SK-N-SH (cell line): ENCODE results near the gene BTN1A1. TPM values are rescaled to one million over a fixed set of nuclear protein-coding genes. Genes with fewer than 3 reads are reported as not detected.

Experiments
- CTCF ChIA-PET: fragments of 300-600, 350-600 bp; formaldehyde crosslinking; extraction: SDS; loops from one replicate; lab custom pipeline; 2021; lab: Yijun Ruan, JAX
- POLR2A ChIA-PET: fragments of 350-600 bp; sonication (Branson Sonifier 250); formaldehyde crosslinking; extraction: SDS; loops from one replicate; lab custom pipeline; 2020; ENCODE audit warnings: antibody characterized with exemption, inconsistent platforms; lab: Yijun Ruan, JAX
- DNase-seq: peaks from one replicate; pipeline ENCODE4 v3.0.0; 2012
- H2AFZ ChIP-seq: fragments of 200-600 bp; sonication (generic); 2 replicates; pipeline ENCODE4 v1.8.1; 2016; ENCODE audit warnings: antibody characterized with exemption, mild to moderate bottlenecking, low read depth
- H3F3A ChIP-seq: fragments of 200-600 bp; sonication (generic); replicated peaks from 2 replicates; pipeline ENCODE3; 2016; ENCODE audit warnings: antibody characterized with exemption, mild to moderate bottlenecking; ENCODE audit not compliant: insufficient read depth
- H3K27ac ChIP-seq, 2 experiments: fragments of 200-500 bp in 1 of 2; fragments of 200-600 bp in 1 of 2; sonication (Bioruptor generic) in 1 of 2; sonication (generic), shearing (Covaris generic) in 1 of 2; 2 replicates each; pipeline versions ENCODE4 v1.5.1 to v1.6.1; 2014 to 2016; ENCODE audit warnings: low read depth in 2 of 2, inconsistent platforms in 1 of 2, low read length in 1 of 2, mild to moderate bottlenecking in 1 of 2, mixed read lengths in 1 of 2
- H3K27me3 ChIP-seq: fragments of 200-600 bp; sonication (generic), shearing (Covaris generic); 2 replicates; pipeline ENCODE4 v1.6.1; 2016; ENCODE audit warnings: mixed run types; ENCODE audit not compliant: insufficient read depth
- H3K36me3 ChIP-seq, 2 experiments: fragments of 200-500 bp in 1 of 2; fragments of 200-600 bp in 1 of 2; sonication (Bioruptor generic) in 1 of 2; sonication (generic) in 1 of 2; replicated peaks in 1 of 2; 2 replicates each; pipeline versions ENCODE3 to v1.5.1; 2014 to 2016; ENCODE audit warnings: low read length in 1 of 2, mild to moderate bottlenecking in 1 of 2; ENCODE audit not compliant: insufficient read depth in 2 of 2, control insufficient read depth in 1 of 2
- H3K4me1 ChIP-seq, 2 experiments: fragments of 200-500 bp in 1 of 2; fragments of 200-600 bp in 1 of 2; sonication (Bioruptor generic) in 1 of 2; sonication (generic), shearing (Covaris generic) in 1 of 2; 2 replicates each; pipeline versions ENCODE4 v1.5.1 to v1.6.1; 2014 to 2016; ENCODE audit warnings: low read depth in 1 of 2, low read length in 1 of 2, mixed run types in 1 of 2; ENCODE audit not compliant: insufficient read depth in 2 of 2, control insufficient read depth in 1 of 2
- H3K4me2 ChIP-seq: fragments of 200-600 bp; sonication (generic), shearing (Covaris generic); 2 replicates; pipeline ENCODE4 v1.6.1; 2017; ENCODE audit warnings: mixed run types
- H3K4me3 ChIP-seq, 2 experiments: fragments of 200-500 bp in 1 of 2; fragments of 200-600 bp in 1 of 2; sonication (Bioruptor generic) in 1 of 2; sonication (generic), shearing (Covaris generic) in 1 of 2; 2 replicates each; pipeline versions ENCODE4 v1.5.1 to v1.8.1; 2014 to 2016; ENCODE audit warnings: low read depth in 2 of 2, inconsistent platforms in 1 of 2, low read length in 1 of 2, mild to moderate bottlenecking in 1 of 2, mixed read lengths in 1 of 2, moderate library complexity in 1 of 2
- H3K79me2 ChIP-seq: fragments of 200-600 bp; sonication (generic); 2 replicates; pipeline ENCODE4 v1.8.1; 2017; ENCODE audit warnings: mild to moderate bottlenecking; ENCODE audit not compliant: insufficient read depth
- H3K9ac ChIP-seq: fragments of 200-600 bp; sonication (generic); 2 replicates; pipeline ENCODE4 v1.6.1; 2017; ENCODE audit warnings: mixed run types
- H3K9me2 ChIP-seq: fragments of 200-600 bp; sonication (generic); 2 replicates; pipeline ENCODE4 v1.6.1; 2017; ENCODE audit warnings: mixed run types
- H3K9me3 ChIP-seq: fragments of 200-600 bp; sonication (generic); 2 replicates; pipeline ENCODE4 v1.6.1; 2017; ENCODE audit warnings: mixed run types, mild to moderate bottlenecking, moderate library complexity
- H4K20me1 ChIP-seq: fragments of 200-600 bp; sonication (generic); 2 replicates; pipeline ENCODE4 v1.6.1; 2017; ENCODE audit warnings: mild to moderate bottlenecking, mixed run types; ENCODE audit not compliant: insufficient read depth
- ELF1 ChIP-seq: IDR thresholded peaks from 2 replicates; pipeline ENCODE4 v1.4.0; 2012
- EP300 ChIP-seq, 2 experiments: IDR thresholded peaks; 2 replicates each; pipeline versions ENCODE4 v1.4.0 to v1.6.1; 2012; ENCODE audit warnings: borderline replicate concordance in 1 of 2, low read depth in 1 of 2, low read length in 1 of 2
- EZH2phosphoT487 ChIP-seq: fragments of 200-600 bp; sonication (generic); IDR thresholded peaks from 2 replicates; pipeline ENCODE4 v1.6.1; 2017; ENCODE audit warnings: low read depth, mixed run types, mild to moderate bottlenecking, antibody characterized with exemption, moderate library complexity, borderline replicate concordance
- FOSL2 ChIP-seq: IDR thresholded peaks from 2 replicates; pipeline ENCODE4 v1.4.0; 2012; ENCODE audit warnings: low read depth, mild to moderate bottlenecking, moderate library complexity, borderline replicate concordance
- FOXJ3 ChIP-seq: sonication (generic); formaldehyde crosslinking; IDR thresholded peaks from 2 replicates; pipeline ENCODE4 v1.5.1; 2020; ENCODE audit warnings: mild to moderate bottlenecking, missing genetic modification reagents
- GABPA ChIP-seq: IDR thresholded peaks from 2 replicates; pipeline ENCODE4 v1.4.0; 2012; ENCODE audit warnings: low read depth, mild to moderate bottlenecking
- GATA2 ChIP-seq: sonication (generic); formaldehyde crosslinking; IDR thresholded peaks from 2 replicates; pipeline ENCODE4 v1.5.0; 2020; ENCODE audit warnings: mild to moderate bottlenecking, missing genetic modification reagents
- MXI1 ChIP-seq: IDR thresholded peaks from 2 replicates; pipeline ENCODE4 v1.6.1; 2012; ENCODE audit warnings: mild to moderate bottlenecking, low read depth, low read length, improper control_type of control experiment
- POLR2AphosphoS5 ChIP-seq: IDR thresholded peaks from 2 replicates; pipeline ENCODE4 v1.6.1; 2012; ENCODE audit warnings: low read depth, low read length
- RCOR1 ChIP-seq: fragments of 150-350 bp; IDR thresholded peaks from 2 replicates; pipeline ENCODE4 v1.6.1; 2017; ENCODE audit warnings: antibody characterized with exemption, low read length
- RFX5 ChIP-seq: IDR thresholded peaks from 2 replicates; pipeline ENCODE4 v1.6.1; 2012; ENCODE audit warnings: mild to moderate bottlenecking, improper control_type of control experiment, low read length
- SMC3 ChIP-seq: IDR thresholded peaks from 2 replicates; pipeline ENCODE4 v1.6.1; 2012; ENCODE audit warnings: low read depth, low read length, improper control_type of control experiment
- TCF12 ChIP-seq: IDR thresholded peaks from 2 replicates; pipeline ENCODE4 v1.4.0; 2012
- TEAD4 ChIP-seq: IDR thresholded peaks from 2 replicates; pipeline ENCODE4 v1.4.0; 2012; ENCODE audit warnings: mild to moderate bottlenecking, borderline replicate concordance; ENCODE audit not compliant: insufficient read depth
- ZBTB33 ChIP-seq: IDR thresholded peaks from 2 replicates; pipeline ENCODE4 v1.4.0; 2012; ENCODE audit warnings: low read depth, borderline replicate concordance
- WGBS: methylation state at CpG from one replicate; pipeline ENCODE4 v1.1.6; 2017; ENCODE audit warnings: low lambda C conversion rate; 5-methylcytosine and 5-hydroxymethylcytosine counted together
- polyA plus RNA-seq, 3 experiments: library from polyadenylated mRNA; depleted of rRNA; stranded (reverse); fragments of >200 nt; gene quantifications; 2 replicates each; pipeline ENCODE4 v1.2.3, GENCODE V29; 2012
- TF ChIP-seq, protein P1 (sequence below): fragments of 150-350 bp; IDR thresholded peaks from 2 replicates; pipeline ENCODE4 v1.6.1; 2017; ENCODE audit warnings: antibody characterized with exemption, low read length, low read depth, borderline replicate concordance

Gene BTN1A1
- polyA plus RNA-seq, 1 of the 3 experiments (the other 2 are of a cell fraction), result not detected

- no peaks in the 10 kb centered on the region for H3K9me3 ChIP-seq
- peaks cover 3 to 5% of the 10 kb centered on the region in 2 experiments; a peak in 2 of 4 replicates for H3K4me1 ChIP-seq
- peaks cover 12% of the 10 kb centered on the region for H3F3A ChIP-seq
- no peak overlapping the region for H3K9ac ChIP-seq
- no peaks in the 10 kb centered on the region for H3K79me2 ChIP-seq
- ChIA-PET CTCF (interaction anchor here (1.1 kb wide), 1 partner anchor 183 kb away, joined by 4 read pairs; no protein-coding TSS in a partner anchor), POLR2A (no interaction called here)
- no peak overlapping the region for H3K27ac ChIP-seq
- no peaks in the 10 kb centered on the region for H4K20me1 ChIP-seq
- H3K9me2 ChIP-seq, result no peaks in the 10 kb centered on the region
- H3K4me2 ChIP-seq, result no peak overlapping the region
- H2AFZ ChIP-seq, result no peak overlapping the region
- no peak for TF ChIP-seq TEAD4
- no peak for TF ChIP-seq RFX5
- no peak for TF ChIP-seq SMC3
- no peak for TF ChIP-seq EZH2phosphoT487
- no peak for TF ChIP-seq EP300 (IDR thresholded peaks at IDR 0.05; ENCODE audit: borderline replicate concordance in 1 of 2, low read depth in 1 of 2, low read length in 1 of 2)
- no peak for TF ChIP-seq GATA2 (CRISPR knock-in tag)
- no peak for TF ChIP-seq FOSL2
- no peak for TF ChIP-seq TCF12
- TF ChIP-seq GABPA, result no peak
- TF ChIP-seq, protein P1, sequence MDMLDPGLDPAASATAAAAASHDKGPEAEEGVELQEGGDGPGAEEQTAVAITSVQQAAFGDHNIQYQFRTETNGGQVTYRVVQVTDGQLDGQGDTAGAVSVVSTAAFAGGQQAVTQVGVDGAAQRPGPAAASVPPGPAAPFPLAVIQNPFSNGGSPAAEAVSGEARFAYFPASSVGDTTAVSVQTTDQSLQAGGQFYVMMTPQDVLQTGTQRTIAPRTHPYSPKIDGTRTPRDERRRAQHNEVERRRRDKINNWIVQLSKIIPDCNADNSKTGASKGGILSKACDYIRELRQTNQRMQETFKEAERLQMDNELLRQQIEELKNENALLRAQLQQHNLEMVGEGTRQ, result no peak
- no peak for TF ChIP-seq RCOR1
- no peak for TF ChIP-seq MXI1
- no peak for TF ChIP-seq ZBTB33
- TF ChIP-seq FOXJ3 (CRISPR knock-in tag), result no peak
- no peak for TF ChIP-seq POLR2AphosphoS5
- TF ChIP-seq ELF1, result no peak
- no peak overlapping the region for H3K4me3 ChIP-seq
- 79% methylated on average over 7 of the region's 7 CpGs for WGBS
- H3K36me3 ChIP-seq, result no peaks in the 10 kb centered on the region
- no peak for DNase-seq
- H3K27me3 ChIP-seq, result no peaks in the 10 kb centered on the region
Observed at GRCh38 chr6:26524722-26525370, 24.7 kb downstream of the BTN1A1 start.
